Coronary artery (tissue), 2 donors: ENCODE data around the gene STK32B.

Experiments used
- DNase-seq: peaks from one replicate; pipeline ENCODE4 v3.0.0-alpha.2; 2017; ENCODE audit warnings: low spot score
- H3K27ac ChIP-seq, 2 donors: fragments of 200-600 bp; sonication (generic); one replicate each; pipeline ENCODE4 v1.5.1; 2016 to 2019
- H3K4me3 ChIP-seq: fragments of 200-600 bp; sonication (generic); 2 replicates; pipeline ENCODE4 v1.5.1; 2016; ENCODE audit warnings: mild to moderate bottlenecking, moderate library complexity
- TF ChIP-seq, protein P1 (sequence below): fragments of 200-600 bp; sonication (generic); IDR thresholded peaks from one replicate; pipeline ENCODE4 v1.5.1; 2019; ENCODE audit warnings: antibody characterized with exemption

Gene STK32B

DNA sequence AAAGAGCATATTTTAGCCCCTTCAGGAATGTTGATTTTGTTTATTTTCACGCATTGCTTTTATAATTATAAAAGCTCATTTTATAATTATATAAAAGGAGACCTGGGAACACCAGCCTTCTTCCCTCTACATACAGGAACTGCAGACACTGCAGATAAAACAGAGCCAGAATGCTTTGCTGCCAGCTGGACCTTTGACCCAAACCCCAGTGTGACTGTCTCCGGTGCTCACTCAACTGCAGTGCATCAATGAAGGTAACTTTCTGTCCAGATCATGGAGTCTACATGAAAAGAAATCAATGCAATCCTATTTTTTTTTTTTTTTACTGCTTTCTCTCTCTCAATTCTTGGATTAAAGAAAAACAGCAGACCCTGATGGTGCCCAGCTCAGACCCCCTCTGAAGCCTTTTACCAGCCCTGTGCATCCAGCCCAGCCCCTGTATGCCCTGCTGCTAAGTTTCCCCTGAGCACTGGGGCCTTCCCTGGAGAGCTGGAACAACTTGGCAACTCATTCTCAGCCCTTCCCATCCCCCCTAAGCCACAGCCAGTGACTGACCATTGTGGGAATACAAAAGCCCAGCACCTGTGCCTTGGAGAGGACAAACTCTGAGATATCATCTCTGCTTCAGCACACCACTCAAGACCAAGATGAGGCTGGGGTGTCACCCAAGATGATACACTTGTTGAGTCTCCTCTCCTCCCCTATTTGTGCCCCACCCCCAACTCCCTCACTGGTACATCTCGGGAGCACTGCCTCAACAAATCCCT is 475.0 kb downstream of the STK32B start:
- DNase-seq, result no peak
- Histone ChIP-seq H3K27ac (no peak overlapping the region), H3K4me3 (no peak overlapping the region)
- TF ChIP-seq, protein P1, sequence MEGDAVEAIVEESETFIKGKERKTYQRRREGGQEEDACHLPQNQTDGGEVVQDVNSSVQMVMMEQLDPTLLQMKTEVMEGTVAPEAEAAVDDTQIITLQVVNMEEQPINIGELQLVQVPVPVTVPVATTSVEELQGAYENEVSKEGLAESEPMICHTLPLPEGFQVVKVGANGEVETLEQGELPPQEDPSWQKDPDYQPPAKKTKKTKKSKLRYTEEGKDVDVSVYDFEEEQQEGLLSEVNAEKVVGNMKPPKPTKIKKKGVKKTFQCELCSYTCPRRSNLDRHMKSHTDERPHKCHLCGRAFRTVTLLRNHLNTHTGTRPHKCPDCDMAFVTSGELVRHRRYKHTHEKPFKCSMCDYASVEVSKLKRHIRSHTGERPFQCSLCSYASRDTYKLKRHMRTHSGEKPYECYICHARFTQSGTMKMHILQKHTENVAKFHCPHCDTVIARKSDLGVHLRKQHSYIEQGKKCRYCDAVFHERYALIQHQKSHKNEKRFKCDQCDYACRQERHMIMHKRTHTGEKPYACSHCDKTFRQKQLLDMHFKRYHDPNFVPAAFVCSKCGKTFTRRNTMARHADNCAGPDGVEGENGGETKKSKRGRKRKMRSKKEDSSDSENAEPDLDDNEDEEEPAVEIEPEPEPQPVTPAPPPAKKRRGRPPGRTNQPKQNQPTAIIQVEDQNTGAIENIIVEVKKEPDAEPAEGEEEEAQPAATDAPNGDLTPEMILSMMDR, result no peak

DNA sequence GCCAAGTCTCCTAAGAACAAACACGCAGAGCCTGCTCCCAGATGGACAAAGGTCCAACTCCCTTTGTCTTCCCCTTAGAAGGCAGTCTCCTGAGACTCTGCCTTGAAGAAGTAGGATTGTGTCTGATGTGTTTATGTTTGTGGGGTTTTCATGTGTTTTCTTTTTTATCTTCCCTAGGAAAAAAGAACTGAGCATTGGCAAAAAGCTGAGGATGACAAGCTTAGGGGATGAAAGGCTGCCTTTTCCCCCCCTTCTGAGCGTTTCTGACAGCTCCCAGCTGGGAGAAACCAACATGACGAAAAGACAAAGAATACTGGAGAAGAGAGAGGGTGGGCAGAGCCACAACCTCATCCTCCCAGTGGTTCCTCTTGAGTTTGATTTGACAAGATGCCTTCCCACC is 475.9 kb downstream of the STK32B start:
- DNase-seq, result no peak
- Histone ChIP-seq H3K27ac (no peak overlapping the region), H3K4me3 (no peak overlapping the region)
- TF ChIP-seq, protein P1, result no peak

DNA sequence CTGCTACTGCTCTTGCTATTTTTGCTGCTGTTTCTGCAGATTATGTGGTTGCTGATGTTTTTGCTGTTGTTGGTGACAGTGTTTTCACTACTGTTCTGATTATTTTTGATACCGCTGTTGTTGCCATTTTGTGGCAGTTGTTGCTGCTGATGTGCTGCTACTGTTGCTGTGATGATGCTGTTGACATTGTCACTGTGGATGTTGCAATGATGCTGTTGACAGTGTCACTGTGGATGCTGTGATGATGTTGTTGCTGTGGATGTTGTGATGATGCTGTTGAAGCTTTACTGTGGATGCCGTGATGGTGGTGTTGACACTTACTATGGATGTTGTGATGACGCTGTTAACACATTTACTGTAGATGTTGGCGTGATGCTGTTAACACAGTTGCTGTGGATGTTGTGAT is 476.8 kb downstream of the STK32B start:
- no peak overlapping the region for H3K4me3 ChIP-seq
- H3K27ac ChIP-seq, result no peak overlapping the region
- TF ChIP-seq, protein P1, result no peak
- no peak for DNase-seq

DNA sequence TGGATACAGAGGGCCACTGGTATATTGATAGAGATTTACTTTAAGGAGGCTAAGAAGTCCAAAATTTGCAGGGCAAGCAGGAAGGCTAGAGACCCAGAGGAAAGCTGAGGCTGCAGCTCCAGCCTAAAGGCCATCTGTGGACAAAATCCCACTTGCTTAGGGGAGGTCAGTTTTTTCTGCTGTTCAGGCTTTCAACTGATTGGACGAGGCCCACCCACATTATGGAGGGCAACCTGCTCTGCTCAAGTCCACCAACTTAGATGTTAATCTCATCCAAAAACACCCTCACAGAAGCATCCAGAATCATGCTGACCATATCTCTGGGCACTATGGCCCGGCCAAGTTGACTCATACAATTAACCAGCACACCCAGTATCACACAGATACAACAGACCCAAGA is 480.8 kb downstream of the STK32B start:
- no peak overlapping the region for H3K4me3 ChIP-seq
- TF ChIP-seq, protein P1, result no peak
- H3K27ac ChIP-seq, result no peak overlapping the region
- DNase-seq, result no peak

DNA sequence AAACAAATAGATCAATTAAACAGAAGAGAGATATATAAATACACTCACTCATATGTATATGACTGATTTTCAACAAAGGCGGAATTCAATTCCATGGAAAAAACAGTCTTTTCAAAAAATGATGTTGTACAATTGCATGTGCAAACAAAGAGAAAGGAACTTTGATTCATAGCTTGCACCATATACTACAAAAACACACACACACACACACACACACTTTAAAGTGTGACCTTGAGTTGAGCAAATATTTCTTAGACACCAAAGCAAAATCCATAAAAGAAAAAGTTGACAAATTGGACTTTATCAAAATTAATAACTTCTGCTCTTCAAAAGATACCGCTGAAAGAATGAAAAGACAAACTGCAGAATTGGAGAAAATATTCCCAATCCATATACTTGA is 488.3 kb downstream of the STK32B start:
- H3K4me3 ChIP-seq, result no peak overlapping the region
- TF ChIP-seq, protein P1, result no peak
- DNase-seq, result no peak
- no peak overlapping the region for H3K27ac ChIP-seq

DNA sequence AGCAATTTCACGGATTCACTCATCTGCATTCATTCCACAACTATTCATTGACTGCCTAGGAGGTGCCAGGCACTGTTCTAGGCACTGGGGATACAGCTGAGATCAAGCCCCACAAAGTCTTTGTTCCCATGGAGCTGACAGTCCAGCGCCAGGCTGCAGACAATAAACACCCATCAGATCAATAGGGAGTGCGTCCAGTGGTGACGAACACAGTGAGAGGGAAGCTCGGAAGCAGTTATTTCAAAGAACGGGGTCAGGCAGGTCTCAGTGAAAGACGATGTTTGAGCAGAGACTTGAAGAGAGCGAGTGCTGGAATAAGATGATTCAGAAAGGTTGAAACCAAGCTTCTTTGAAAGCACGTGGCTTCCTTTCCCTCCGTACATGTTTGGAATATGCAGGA is 489.9 kb downstream of the STK32B start:
- TF ChIP-seq, protein P1, result no peak
- Histone ChIP-seq H3K4me3 (no peak overlapping the region), H3K27ac (no peak overlapping the region)
- no peak for DNase-seq

DNA sequence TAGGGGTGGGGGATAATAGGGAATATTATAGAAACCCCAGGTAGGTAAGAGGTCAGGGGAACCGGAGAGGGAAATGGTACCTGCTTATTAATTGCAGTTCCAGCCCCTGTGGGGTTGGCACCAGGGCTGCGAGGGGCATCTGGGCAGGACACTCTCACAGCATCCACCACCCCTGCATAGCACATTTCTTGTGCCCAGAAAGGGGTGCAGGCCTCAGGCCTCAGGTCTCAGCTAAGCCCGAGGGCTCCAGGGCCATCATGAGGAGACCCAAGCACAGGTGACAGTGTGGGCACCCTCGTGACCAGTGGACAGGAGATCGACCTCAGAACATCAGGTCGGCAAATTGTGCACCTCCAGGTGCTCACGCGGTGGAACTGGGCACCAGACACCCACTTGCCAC is 492.4 kb downstream of the STK32B start:
- Histone ChIP-seq H3K27ac (no peak overlapping the region), H3K4me3 (no peak overlapping the region)
- DNase-seq, result no peak
- TF ChIP-seq, protein P1, result no peak
